ENCODE data around the gene LRRC45.

LRRC45 gene

GRCh38 chr17:81999976-82000802, 22.9 kb upstream of the LRRC45 start:
- H3K27ac ChIP-seq: no peak overlapping the region
- no peak for TF ChIP-seq ZFX (IDR thresholded peaks at IDR 0.05)
- TF ChIP-seq, protein P1, sequence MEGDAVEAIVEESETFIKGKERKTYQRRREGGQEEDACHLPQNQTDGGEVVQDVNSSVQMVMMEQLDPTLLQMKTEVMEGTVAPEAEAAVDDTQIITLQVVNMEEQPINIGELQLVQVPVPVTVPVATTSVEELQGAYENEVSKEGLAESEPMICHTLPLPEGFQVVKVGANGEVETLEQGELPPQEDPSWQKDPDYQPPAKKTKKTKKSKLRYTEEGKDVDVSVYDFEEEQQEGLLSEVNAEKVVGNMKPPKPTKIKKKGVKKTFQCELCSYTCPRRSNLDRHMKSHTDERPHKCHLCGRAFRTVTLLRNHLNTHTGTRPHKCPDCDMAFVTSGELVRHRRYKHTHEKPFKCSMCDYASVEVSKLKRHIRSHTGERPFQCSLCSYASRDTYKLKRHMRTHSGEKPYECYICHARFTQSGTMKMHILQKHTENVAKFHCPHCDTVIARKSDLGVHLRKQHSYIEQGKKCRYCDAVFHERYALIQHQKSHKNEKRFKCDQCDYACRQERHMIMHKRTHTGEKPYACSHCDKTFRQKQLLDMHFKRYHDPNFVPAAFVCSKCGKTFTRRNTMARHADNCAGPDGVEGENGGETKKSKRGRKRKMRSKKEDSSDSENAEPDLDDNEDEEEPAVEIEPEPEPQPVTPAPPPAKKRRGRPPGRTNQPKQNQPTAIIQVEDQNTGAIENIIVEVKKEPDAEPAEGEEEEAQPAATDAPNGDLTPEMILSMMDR (conservative IDR thresholded peaks at IDR 0.05): no peak

DNA sequence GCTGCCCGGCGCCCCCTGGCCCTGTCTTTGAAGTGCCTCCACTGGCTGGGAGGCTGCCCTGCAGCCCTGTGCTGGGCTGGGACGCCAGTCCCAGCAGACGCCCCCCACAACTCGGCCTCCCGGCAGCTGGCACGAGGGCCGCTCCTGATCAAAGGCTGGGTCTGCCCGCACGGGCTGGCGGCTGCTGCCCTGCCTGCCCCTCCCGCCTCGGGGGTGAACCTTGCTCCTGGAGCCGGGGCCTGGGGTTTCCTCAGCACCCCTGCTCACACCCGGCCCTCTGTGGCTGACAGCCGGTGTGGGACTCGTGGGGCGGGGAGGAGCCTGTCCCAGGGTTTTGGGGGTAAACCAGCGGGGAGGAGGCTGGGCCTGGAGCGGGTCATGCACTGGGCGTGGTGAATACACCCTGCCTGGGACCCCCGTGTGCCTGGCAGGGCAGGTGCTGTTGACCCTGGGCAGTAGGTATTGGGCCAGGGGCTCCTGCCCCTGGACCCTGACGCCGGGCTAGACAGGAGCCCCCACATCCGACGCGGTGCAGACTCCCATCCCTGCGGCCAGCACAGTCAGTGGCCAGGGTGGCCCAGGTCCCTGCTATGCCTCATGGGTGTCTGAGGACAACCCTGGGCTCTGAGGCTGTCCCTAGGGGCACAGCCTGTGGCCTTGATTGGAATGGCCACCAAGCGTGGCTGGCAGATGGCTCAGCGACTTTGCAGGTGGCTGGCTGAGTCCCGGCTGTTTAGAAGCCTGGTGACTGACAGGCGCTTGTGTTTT, 22.1 kb upstream of the LRRC45 start:
- no peak overlapping the region for H3K27ac ChIP-seq
- TF ChIP-seq, protein P1 (conservative IDR thresholded peaks at IDR 0.05): no peak
- no peak for TF ChIP-seq ZFX (IDR thresholded peaks at IDR 0.05)

- TF ChIP-seq, protein P1 (conservative IDR thresholded peaks at IDR 0.05): no peak
- no peak for TF ChIP-seq ZFX (IDR thresholded peaks at IDR 0.05)
- H3K27ac ChIP-seq: no peak overlapping the region
Observed at GRCh38 chr17:82001571-82002056, 21.5 kb upstream of the LRRC45 start.

DNA sequence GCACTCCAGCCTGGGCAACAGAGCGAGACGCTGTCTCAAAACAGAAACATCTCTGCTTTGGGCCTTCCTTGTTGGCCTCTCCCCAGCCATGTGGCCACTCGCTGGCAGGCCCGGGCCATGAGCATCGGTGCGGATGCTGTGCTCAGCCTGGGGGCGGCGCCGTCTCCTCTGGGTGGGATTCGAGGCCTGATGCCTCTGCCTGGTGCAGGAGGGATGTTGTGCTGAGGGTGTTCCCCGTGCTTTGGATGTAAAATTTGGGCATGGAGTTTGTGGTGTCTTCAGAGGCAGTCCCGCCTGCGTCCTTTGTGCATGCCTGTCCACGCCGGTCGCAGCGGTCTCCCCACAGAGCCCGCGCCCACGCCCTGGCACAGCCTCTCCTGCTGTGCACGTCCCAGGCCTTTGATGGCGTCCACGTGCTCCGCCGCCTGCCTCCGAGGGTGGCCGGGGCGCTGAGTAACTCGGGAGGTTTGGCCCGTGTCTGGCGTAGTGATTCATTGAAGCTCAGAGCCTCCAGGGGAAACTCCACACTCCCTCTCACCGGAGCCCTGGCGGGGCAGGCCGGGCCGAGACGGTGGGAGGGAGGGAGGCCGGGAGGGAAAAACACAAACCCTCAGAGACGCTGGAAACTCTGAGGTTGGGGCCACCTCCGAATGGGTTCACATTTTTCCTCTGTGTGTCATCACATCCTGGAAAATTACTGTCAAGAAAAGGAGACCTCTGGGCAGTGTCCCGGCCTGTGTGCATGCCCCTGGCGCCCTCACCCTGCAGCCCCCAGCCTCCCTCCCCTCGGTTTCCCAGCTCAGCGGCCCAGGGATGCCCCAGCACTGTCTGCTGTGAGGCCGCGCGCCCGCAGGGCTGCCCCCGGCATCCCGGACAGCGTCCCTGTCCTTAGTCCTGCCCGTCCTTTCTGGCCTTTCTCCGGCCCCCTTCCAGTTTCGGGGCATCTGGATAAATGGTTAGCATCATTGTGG, 19.4 kb upstream of the LRRC45 start:
- no peak overlapping the region for H3K27ac ChIP-seq
- TF ChIP-seq, protein P1 (conservative IDR thresholded peaks at IDR 0.05): no peak
- TF ChIP-seq ZFX (IDR thresholded peaks at IDR 0.05): no peak

GRCh38 chr17:82004517-82005455, 18.3 kb upstream of the LRRC45 start:
- H3K27ac ChIP-seq: no peak overlapping the region
- TF ChIP-seq, protein P1 (conservative IDR thresholded peaks at IDR 0.05): no peak
- no peak for TF ChIP-seq ZFX (IDR thresholded peaks at IDR 0.05)

DNA sequence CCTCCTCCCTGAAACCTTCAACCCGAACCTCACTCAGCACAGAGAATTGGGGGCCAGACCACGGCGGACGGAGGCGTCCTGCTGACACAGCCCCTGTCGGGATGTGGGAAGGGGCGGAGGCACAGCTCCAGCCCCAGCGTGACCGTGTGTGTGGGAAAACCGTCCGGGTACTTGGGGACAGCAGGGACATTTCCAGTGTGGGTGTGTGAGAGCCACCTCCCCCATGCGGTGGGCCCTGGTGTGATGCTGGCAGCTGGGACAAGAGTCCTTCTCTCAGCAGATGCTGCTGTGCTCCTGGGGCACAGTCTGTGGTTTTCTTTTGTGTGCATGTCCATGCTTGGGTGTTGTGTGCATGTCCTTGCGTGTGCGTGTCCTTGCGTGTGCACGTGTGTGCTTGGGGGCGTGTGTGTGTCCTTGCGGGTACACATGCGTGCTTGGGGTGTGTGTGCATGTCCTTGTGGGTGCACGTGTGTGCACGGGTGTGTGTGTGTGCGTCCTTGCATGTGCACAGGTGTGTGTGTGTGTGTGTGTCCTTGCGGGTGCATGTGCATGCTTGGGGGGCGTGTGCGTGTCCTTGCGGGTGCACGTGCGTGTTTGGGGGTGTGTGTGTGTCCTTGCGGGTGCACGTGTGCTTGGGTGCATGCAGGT, 17.3 kb upstream of the LRRC45 start:
- no peak for TF ChIP-seq ZFX (IDR thresholded peaks at IDR 0.05)
- TF ChIP-seq, protein P1 (conservative IDR thresholded peaks at IDR 0.05): no peak
- H3K27ac ChIP-seq: no peak overlapping the region
